Measurements from ENCODE around the gene GUCA2B. TPM values are rescaled to one million over a fixed set of nuclear protein-coding genes. Genes with fewer than 3 reads are reported as not detected.

GUCA2B gene
- total RNA-seq, 1 experiment from 2014 or later, result not detected

DNA sequence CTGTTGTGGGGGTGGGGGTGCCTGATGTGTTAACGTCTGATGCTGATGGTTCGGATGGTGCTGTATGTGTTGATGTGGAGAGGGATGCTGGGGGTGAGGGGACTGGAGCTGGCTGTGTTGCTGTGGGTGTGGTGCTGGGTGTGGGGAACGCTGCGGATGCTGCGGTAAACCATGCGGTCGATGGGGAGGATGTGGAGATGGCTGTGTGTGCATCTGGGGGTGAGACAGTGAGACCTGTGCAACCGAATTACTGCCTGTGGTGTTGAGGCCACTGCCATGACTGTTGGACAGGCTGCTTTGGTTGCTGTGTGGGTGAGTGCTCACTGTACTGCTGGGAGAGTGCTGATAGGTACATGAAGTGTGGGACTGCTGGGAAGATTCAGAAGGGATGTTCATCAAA, 38.1 kb downstream of the GUCA2B start:
- Histone ChIP-seq H2BK20ac (ENCODE audit: low read depth, low read length, poor library complexity, severe bottlenecking) (no peak overlapping the region), H4K20me1 (ENCODE audit: control insufficient read depth, insufficient read depth, insufficient read length) (no peaks in the 10 kb centered on the region), H4K8ac (replicated peaks; ENCODE audit: insufficient read length, low read depth, low read length) (no peak overlapping the region), H3K9me3 (ENCODE audit: control insufficient read depth, low read depth, low read length) (no peaks in the 10 kb centered on the region), H3K4me1 (ENCODE audit: insufficient read depth, low read length) (no peaks in the 10 kb centered on the region), H3K23me2 (ENCODE audit: insufficient read length, low read depth, low read length, poor library complexity, severe bottlenecking) (no peaks in the 10 kb centered on the region), H2BK12ac (ENCODE audit: insufficient read length, low read depth, low read length) (no peak overlapping the region), H3K18ac (ENCODE audit: insufficient read length, low read depth, low read length) (no peak overlapping the region), H3K79me1 (ENCODE audit: insufficient read depth, low read depth, low read length, poor library complexity, severe bottlenecking) (no peaks in the 10 kb centered on the region), H3K27ac (ENCODE audit: insufficient read length, low read depth, low read length) (no peak overlapping the region), H4K5ac (ENCODE audit: insufficient read length, low read depth, low read length) (no peak overlapping the region), H3K56ac (ENCODE audit: insufficient read length, low read depth, low read length) (no peak overlapping the region), H2AK5ac (ENCODE audit: insufficient read length, low read length) (no peak overlapping the region), H2BK120ac (ENCODE audit: low read depth, low read length, poor library complexity, severe bottlenecking) (no peak overlapping the region), H2BK15ac (ENCODE audit: low read depth, low read length) (no peak overlapping the region), H4K91ac (ENCODE audit: insufficient read length, low read depth, low read length) (no peak overlapping the region), H3K4me2 (ENCODE audit: insufficient read depth, insufficient read length, low read length) (no peak overlapping the region), H2BK5ac (ENCODE audit: insufficient read length, low read length) (no peak overlapping the region), H3K23ac (ENCODE audit: insufficient read length, low read depth, low read length) (no peak overlapping the region), H2AFZ (ENCODE audit: low read length) (no peak overlapping the region), H3K9ac (ENCODE audit: extremely low read depth, insufficient read length, low read length) (no peak overlapping the region), H3T11ph (ENCODE audit: low read length) (no peak overlapping the region), H3K27me3 (ENCODE audit: insufficient read depth, low read length) (no peaks in the 10 kb centered on the region; the same call in 1 of the 2 replicates), H3K14ac (ENCODE audit: insufficient read depth, low read length) (no peak overlapping the region), H3K4ac (ENCODE audit: low read depth, low read length) (no peak overlapping the region), H3K79me2 (ENCODE audit: insufficient read depth, low read length) (no peaks in the 10 kb centered on the region)
- no peak for DNase-seq
- peak overlapping the region in 2 of 3 experiments; percentile 1 to 89; a peak in 4 of 7 replicates for H3K27ac Mint-ChIP-seq
- TF ChIP-seq, protein P1, sequence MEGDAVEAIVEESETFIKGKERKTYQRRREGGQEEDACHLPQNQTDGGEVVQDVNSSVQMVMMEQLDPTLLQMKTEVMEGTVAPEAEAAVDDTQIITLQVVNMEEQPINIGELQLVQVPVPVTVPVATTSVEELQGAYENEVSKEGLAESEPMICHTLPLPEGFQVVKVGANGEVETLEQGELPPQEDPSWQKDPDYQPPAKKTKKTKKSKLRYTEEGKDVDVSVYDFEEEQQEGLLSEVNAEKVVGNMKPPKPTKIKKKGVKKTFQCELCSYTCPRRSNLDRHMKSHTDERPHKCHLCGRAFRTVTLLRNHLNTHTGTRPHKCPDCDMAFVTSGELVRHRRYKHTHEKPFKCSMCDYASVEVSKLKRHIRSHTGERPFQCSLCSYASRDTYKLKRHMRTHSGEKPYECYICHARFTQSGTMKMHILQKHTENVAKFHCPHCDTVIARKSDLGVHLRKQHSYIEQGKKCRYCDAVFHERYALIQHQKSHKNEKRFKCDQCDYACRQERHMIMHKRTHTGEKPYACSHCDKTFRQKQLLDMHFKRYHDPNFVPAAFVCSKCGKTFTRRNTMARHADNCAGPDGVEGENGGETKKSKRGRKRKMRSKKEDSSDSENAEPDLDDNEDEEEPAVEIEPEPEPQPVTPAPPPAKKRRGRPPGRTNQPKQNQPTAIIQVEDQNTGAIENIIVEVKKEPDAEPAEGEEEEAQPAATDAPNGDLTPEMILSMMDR (conservative IDR thresholded peaks at IDR 0.05), result no peak
- no peaks in the 10 kb centered on the region for H3K9me3 Mint-ChIP-seq
- peaks cover 6 to 44% (median 21%) of the 10 kb centered on the region in 3 experiments; a peak in 6 of 7 replicates for H3K36me3 Mint-ChIP-seq (ENCODE audit: insufficient read depth in 1 of 3, low read depth in 3 of 3)
- H3K4me3 Mint-ChIP-seq, result no peak overlapping the region
- H3K27me3 Mint-ChIP-seq (ENCODE audit: low read depth), result no peaks in the 10 kb centered on the region; the same call in 1 of the 2 replicates
- WGBS (ENCODE audit: extremely low coverage, insufficient read length, low lambda C conversion rate), result no CpG with 5 or more reads among the region's 8 CpGs
- H3K4me1 Mint-ChIP-seq, result peaks cover 3% of the 10 kb centered on the region in 2 experiments; a peak in 1 of 4 replicates
